CD4-positive, alpha-beta T cell treated with Interleukin-15 for 4 hours (primary cell): Measurements from ENCODE around the gene ROR2.
"Not testable (repeated sequence)": the region's sequence is repeated elsewhere in the genome, so short reads cannot be mapped to it uniquely, and the experiment has no call there.

Source experiments
- DNase-seq: peaks from one replicate; pipeline ENCODE4 v3.0.0-alpha.2; 2020; ENCODE audit warnings: low spot score

The ROR2 gene

DNA sequence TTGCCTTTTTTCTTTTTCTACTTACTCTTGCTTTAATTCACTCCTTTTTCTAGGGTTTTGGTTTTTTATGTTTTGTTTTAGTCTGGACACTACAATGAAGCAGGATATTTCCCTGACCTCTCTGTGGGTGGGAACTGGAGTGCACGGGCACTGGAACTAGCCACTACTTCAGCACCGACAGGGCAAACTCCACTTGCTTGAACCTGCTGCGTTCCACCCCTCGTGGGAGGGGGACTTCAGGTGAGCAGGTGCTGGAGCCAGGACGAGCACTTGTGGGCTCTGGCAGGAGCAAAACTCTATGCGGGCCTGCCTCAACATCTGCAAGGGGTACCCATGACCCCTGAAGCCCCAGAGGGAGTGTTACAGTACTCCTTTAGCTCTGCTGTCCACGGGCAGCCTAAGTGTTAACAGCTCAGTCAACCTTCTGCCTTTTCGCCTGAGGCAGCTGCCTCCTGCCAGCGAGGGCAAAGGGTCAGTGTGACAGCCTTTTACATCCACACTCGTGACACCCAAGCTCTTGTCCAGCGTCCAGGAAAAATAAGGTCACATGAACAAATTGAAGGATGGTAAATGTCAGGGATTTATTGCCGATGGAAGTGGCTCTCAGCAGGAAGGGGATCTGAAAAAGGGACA, 382.3 kb downstream of the ROR2 start:
- no peak for DNase-seq

GRCh38 chr9:91564081-91564670, 385.9 kb downstream of the ROR2 start:
- DNase-seq: no peak

DNA sequence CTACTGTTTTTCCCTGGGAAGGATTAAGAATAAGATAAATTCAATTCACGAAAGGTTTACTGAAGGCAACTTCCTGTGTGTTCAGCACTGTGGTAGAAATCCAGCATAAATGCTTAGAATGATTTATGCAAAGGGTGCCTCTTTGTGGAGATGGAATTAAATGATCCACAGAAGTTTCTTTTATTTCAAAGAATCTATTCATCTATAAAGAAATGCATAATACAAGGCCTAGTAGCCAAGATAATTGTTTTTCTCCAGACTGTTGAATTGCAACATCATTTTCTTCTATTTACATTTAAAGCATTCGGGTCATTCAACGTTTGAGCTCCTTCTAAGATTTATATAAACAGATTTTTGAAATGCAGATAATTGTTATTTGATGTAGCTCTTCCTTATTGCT, 387.6 kb downstream of the ROR2 start:
- DNase-seq: no peak

GRCh38 chr9:91560301-91560700, 389.7 kb downstream of the ROR2 start:
- DNase-seq: no peak

DNA sequence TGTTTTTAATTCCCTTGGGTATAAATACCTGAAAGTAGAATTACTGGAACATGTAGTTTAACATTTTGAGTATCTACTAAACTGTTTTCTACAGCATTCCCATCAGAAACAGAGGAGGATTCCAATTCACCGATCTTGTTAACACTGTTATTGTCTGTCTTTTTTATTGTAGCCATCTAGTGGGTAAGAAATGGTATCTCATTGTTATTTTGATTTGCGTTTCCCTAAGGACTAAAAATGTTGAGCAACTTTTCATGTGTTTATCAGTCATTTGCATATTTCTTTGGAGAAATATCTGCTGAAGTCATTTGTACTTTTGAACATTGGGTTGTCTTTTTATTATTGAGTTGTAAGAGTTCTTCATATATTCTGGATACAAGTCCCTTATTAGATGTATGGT, 391.1 kb downstream of the ROR2 start:
- DNase-seq: no peak

GRCh38 chr9:91558395-91558794, 391.6 kb downstream of the ROR2 start:
- no peak for DNase-seq

GRCh38 chr9:91557327-91557726, 392.7 kb downstream of the ROR2 start:
- no peak for DNase-seq

DNA sequence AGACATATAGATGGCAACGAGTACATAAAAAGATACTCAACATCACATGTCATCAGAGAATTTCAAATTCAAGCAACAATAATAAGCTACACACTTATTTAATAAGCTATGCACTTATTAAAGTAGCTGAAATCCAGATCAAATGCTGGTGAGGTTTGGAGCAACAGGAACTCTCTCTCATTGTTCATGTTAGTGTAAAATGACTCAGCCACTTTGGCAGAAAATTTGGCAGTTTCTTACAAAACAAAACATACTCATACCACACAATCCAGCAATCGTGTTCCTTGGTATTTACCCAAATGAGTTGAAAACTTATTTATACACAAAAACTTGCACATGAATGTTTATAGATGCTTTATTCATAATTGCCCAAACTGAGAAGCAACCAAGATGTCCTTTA, 394.9 kb downstream of the ROR2 start:
- DNase-seq: no peak

DNA sequence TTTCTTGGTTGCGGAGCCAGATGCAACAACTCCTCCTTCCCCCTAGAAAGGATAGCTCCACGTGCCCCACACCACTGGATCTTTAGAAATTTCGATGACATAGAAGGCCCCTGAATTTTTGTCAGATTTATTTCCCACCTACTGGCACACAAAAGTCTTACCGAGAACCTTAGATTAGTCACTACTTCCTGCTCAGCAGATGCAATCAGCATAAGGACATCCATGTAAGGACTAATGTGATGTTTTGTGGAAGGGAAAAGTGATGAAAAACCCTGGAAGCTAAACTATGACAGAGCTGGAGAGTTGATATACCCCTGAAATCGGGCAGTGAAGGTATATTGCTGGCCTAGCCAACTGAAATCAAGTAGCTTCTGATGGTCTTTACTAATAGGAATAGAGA, 400.9 kb downstream of the ROR2 start:
- no peak for DNase-seq

DNA sequence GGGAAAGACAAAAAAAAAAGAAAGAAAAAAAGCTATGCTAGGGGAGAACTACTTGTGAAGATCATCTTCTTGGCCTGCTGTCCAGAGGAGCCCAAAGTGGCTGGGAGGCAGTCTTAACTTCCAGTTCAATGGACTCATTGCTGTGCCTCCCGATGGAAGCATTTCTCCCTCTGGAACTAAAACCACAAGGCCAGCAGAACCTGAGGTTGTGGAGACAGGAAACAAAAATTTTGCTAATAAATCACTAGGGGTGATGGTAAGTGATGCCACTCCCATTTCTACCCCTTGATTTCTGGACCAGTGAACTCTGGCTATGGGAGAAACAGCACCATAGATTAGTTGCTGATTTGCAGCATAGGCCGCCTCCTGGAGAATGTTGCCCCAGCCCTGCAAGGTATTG, 402.9 kb downstream of the ROR2 start:
- DNase-seq: no peak

DNA sequence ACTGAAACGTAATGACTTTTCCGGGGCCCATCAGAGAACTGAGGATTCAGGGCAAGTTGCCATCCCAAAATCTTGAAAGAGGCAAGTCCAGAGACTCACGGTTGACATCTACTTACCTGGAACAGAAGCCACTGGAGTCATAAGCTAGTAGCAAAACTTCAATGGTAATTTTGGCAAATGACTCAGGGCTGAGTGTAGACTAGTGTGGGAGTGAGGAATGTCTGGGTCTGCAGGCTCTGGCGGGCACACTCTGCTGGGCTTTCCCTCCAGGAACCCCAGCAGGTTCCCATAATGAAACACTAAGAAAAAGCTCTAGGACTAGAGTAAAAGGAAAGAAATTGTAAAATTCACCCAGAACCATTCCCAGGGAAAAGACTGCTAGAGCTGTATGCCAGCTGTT, 403.5 kb downstream of the ROR2 start:
- no peak for DNase-seq

DNA sequence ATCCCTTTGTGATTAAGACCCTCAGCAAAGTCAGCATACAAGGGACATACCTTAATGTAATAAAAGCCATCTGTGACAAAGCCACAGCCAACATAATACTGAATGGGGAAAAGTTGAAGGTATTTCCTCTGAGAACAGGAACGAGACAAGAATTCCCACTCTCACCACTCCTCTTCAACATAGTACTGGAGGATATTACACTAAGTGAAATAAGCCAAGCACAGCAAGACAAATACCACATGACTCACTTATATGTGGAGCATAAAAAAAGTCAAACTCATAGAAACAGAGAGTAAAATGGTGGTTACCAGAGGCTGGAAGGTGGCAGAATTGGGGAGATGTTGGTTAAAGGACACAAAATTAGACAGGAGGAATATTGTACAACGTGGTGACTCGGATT, 408.3 kb downstream of the ROR2 start:
- DNase-seq: no peak

DNA sequence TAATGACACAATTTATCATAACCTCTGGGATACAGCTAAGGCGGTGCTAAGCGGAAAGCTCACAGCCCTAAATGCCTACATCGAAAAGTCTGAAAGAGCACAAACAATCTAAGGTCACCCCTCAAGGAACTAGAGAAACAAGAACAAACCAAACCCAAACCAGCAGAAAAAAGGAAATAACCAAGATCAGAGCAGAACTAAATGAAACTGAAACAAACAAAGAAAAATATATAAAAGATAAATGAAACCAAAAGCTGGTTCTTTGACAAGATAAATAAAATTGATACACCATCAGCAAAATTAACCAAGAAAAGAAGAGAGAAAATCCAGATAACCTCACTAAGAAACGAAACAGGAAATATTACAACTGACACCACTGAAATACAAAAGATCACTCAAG, 409.5 kb downstream of the ROR2 start:
- not testable (repeated sequence) for DNase-seq

GRCh38 chr9:91536211-91536691, 413.8 kb downstream of the ROR2 start:
- no peak for DNase-seq

DNA sequence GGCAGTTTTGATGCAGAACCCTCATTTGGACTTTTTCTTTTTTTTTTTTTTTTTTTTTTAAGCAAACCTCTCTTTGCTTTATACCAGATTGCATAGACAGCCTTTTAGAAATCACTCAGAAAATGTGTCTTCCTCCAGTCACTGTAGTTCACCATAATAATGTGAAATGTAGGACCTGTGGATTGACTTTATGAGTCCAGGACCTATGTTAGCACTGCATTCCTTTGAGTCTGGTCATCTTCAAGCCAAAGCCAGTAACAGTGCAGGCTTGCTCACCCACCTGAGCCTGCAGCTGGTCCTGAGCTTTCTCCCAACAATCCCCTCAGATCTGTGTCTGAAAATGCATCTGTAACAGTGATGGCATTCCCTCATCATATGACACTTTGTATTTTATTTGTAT, 415.7 kb downstream of the ROR2 start:
- DNase-seq: no peak

DNA sequence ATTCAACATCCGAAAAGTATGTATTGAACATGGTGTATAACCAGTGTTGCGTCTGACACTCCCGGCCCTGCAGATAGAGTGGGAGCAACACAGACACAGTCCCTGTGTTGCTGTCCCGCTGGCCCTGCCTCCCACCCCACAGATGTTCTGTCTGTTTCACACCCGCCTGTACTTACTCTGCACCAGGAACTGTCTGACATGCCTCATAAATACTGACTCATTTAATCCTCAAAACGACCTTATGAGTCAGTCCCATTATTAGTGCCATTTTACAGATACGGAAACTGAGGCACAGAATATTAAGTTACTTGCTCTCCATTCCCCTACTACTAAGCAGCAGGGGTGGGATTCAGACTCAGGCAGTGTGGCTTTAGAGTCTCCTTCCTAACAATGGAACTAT, 416.6 kb downstream of the ROR2 start:
- DNase-seq: no peak

DNA sequence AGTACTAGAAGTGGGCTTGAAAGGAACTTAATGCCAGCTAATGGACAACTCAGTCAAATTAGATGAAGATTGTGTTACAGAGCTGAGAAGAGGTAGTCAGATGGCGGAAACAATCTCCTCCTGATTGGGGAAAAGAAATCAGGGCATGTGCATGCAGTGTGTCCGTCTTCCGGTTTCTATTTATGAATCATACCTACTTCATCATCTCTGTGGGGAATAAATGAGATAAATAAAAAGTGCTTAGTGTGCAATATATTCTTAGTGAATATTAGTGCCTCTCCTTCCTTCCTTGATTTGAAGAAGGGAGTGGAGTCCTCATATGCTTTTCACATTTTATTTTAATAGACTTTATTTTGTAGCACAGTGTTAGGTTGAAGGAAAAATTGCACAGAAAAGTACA, 417.7 kb downstream of the ROR2 start:
- DNase-seq: no peak

- no peak for DNase-seq
These were observed 419.2 kb downstream of the ROR2 start for GRCh38 chr9:91530829-91531228.

DNA sequence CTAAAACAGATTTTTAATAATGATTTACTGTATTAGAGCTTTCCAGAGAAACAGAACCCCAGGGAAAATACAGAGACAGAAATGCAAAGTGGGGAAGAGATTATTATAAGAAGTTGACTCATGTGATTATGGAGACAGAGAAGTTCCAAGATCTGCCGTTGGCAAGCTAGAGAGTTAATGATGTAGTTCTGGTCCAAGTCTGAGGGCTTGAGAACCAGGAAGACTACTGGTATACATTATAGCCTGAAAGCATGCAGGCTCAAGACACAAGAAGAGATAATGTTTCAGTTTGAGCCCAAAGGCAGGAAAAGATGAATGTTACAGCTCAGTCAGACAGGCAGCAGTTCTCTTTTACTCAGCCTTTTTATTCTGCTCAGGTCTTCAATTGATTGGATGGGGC, 427.5 kb downstream of the ROR2 start:
- DNase-seq: no peak

- no peak for DNase-seq
These were observed 430.3 kb downstream of the ROR2 start for GRCh38 chr9:91519520-91520277.

- DNase-seq: no peak
These were observed 431.6 kb downstream of the ROR2 start for GRCh38 chr9:91518462-91518861.

DNA sequence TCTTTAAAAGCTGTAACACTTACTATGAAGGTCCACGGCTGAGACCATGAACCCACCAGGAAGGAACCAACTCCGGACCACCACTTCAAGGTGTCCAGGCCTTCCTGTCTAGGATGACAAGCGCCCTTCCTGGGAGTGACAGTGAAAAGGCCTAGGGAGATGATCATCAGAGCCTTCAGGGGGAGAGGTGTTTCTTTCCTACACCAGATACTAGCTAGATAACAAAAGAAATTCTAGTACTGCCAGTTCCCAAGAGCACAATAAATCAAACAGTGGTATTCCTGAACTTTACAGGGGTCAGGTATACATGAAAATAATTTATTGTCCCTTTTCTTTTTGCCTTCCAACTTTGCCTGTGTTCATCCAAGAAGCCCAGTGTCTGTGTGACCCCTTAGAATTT, 432.2 kb downstream of the ROR2 start:
- no peak for DNase-seq

GRCh38 chr9:91517332-91517731, 432.7 kb downstream of the ROR2 start:
- not testable (repeated sequence) for DNase-seq

DNA sequence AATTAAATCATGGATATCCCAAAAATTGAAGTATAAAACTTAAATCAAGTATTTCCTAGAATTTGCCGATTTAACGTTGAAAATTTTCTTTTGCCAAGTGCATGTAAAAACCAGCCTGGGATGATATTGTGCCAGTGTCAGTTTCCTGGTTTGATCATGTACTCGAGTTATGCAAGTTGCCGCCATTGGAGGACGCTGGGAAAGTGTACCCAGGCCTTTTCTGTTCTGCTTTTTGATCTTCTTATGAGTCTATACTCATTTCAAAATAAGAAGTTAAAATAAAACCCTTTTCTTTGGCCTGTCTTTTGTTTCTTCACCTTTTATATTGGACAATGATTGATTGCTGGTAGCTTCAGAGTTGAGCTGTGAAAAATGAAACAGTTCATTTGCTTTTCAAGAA, 433.3 kb downstream of the ROR2 start:
- no peak for DNase-seq
